Globus pallidus (tissue), 1 donor: ENCODE results near the gene TMEM9.
A peak's percentile ranks its signal among the peaks of the same experiment; 100 is the strongest.

ENCODE experiments used
- DNase-seq: peaks from one replicate; pipeline ENCODE4 v3.0.0-alpha.2; 2015; ENCODE audit warnings: low spot score

The TMEM9 gene

GRCh38 chr1:201126832-201127754 lies 27.2 kb downstream of the TMEM9 start, which contains the start of gene ASCL5:
Gene ASCL5 (minus strand): TSS chr1:201127184. CDS start chr1:201115372, 11,812 bp downstream.
- no peak for DNase-seq

- DNase-seq, result no peak
Observed at GRCh38 chr1:201126463-201126831, 27.8 kb downstream of the TMEM9 start.

- no peak for DNase-seq
Observed at GRCh38 chr1:201125800-201126199, 28.5 kb downstream of the TMEM9 start.

GRCh38 chr1:201125019-201125418 lies 29.3 kb downstream of the TMEM9 start:
- no peak for DNase-seq

GRCh38 chr1:201123866-201124265 lies 30.4 kb downstream of the TMEM9 start:
- DNase-seq, result no peak

- no peak for DNase-seq
Observed at GRCh38 chr1:201122321-201122957, 31.8 kb downstream of the TMEM9 start.

- DNase-seq, result peak; percentile 24
Observed at GRCh38 chr1:201119206-201120197, 34.8 kb downstream of the TMEM9 start.

GRCh38 chr1:201116091-201116490 lies 38.2 kb downstream of the TMEM9 start:
- DNase-seq, result no peak

- DNase-seq, result no peak
Observed at GRCh38 chr1:201115390-201115937, 38.8 kb downstream of the TMEM9 start.

GRCh38 chr1:201114245-201115131 lies 39.8 kb downstream of the TMEM9 start:
- DNase-seq, result peak; percentile 77

GRCh38 chr1:201113451-201114244 lies 40.6 kb downstream of the TMEM9 start:
- DNase-seq, result no peak

- DNase-seq, result no peak
Observed at GRCh38 chr1:201112926-201113325, 41.3 kb downstream of the TMEM9 start.

- DNase-seq, result no peak
Observed at GRCh38 chr1:201112173-201112731, 42.0 kb downstream of the TMEM9 start, which contains the start of gene CACNA1S. Gene CACNA1S (minus strand): TSS chr1:201112426. CDS start chr1:201112339, 87 bp downstream.

- DNase-seq, result no peak
Observed at GRCh38 chr1:201111672-201112071, 42.6 kb downstream of the TMEM9 start.

GRCh38 chr1:201111156-201111555 lies 43.1 kb downstream of the TMEM9 start:
- DNase-seq, result no peak

- DNase-seq, result no peak
Observed at GRCh38 chr1:201110616-201111015, 43.7 kb downstream of the TMEM9 start.

- no peak for DNase-seq
Observed at GRCh38 chr1:201110138-201110537, 44.1 kb downstream of the TMEM9 start.

GRCh38 chr1:201109651-201110050 lies 44.6 kb downstream of the TMEM9 start:
- no peak for DNase-seq

GRCh38 chr1:201108614-201109013 lies 45.7 kb downstream of the TMEM9 start:
- DNase-seq, result no peak
